Measurements from ENCODE around the gene TMEM175. TPM values are rescaled to one million over a fixed set of nuclear protein-coding genes. Genes with fewer than 3 reads are reported as not detected.

The TMEM175 gene
- total and polyA plus RNA-seq, 2 of the 13 experiments (the other 11 are each of a cell fraction or from before 2014, with no cell fraction given) = 5.1 to 9.9 TPM

DNA sequence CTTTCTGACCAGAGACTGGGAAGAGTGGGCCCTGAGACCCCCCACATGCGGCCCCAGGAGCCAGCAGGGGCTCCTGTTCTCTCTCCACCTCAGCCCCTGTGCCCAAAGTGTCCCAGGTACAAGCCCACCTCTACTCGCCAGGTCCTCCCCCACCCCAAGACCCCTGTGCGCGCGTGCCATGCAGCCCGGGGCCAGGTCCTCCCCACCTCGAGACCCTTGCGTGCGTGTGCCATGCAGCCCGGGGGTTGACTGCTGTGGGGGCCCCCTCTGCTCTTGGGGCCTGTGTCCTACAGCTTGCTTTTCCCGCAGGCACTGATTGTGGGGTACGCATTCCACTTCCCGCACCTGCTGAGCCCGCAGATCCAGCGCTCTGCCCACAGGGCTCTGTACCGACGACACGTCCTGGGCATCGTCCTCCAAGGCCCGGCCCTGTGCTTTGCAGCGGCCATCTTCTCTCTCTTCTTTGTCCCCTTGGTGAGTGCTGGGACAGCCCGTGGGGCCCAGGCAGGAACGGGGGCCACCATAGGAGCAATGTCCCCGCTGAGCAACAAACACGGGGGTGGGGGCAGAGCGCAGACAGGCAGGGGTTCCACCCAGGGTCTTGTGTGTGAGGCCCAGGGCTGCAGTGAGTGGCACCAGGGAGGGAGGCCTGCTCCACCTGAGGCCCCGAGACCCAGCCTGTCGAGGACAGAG lies 20.8 kb downstream of the TMEM175 start:
- FAIRE-seq = no peak
- no peaks in the 10 kb centered on the region for H3K36me3 ChIP-seq (replicated peaks in 1 of 2; ENCODE audit: control insufficient read depth in 1 of 2, insufficient read depth in 2 of 2, low read length in 2 of 2)

More for the DNA sequence above, 20.8 kb downstream of the TMEM175 start:
- no peak for DNase-seq (ENCODE audit: low spot score)
- ATAC-seq = no peak
- H3K4me2 ChIP-seq (ENCODE audit: low read depth, low read length) = no peak overlapping the region
- no peaks in the 10 kb centered on the region for H4K20me1 ChIP-seq (ENCODE audit: insufficient read depth, low read length)
- no peak overlapping the region for H3K27ac ChIP-seq (ENCODE audit: extremely low read length, insufficient read depth, low read length)
- no peak overlapping the region for H3K9ac ChIP-seq (ENCODE audit: insufficient read depth, low read depth, low read length)
- WGBS (ENCODE audit: low lambda C conversion rate) = 95% methylated on average over 27 of the region's 28 CpGs
- TF ChIP-seq ZMYM4 (CRISPR knock-in tag; IDR thresholded peaks at IDR 0.05) (no peak), ATF1 (CRISPR knock-in tag; IDR thresholded peaks at IDR 0.05) (no peak), ZNF331 (CRISPR knock-in tag; IDR thresholded peaks at IDR 0.05) (no peak), ZNF34 (CRISPR knock-in tag; IDR thresholded peaks at IDR 0.05; ENCODE audit: borderline replicate concordance) (no peak), ZNF441 (CRISPR knock-in tag; IDR thresholded peaks at IDR 0.05; ENCODE audit: borderline replicate concordance) (no peak), HOXD1 (CRISPR knock-in tag; IDR thresholded peaks at IDR 0.05) (no peak), ZMYM3 (CRISPR knock-in tag; IDR thresholded peaks at IDR 0.05) (no peak), ZKSCAN5 (CRISPR knock-in tag; IDR thresholded peaks at IDR 0.05) (no peak), NR2F2 (IDR thresholded peaks at IDR 0.05; ENCODE audit: borderline replicate concordance, low read depth) (no peak), KLF15 (CRISPR knock-in tag; IDR thresholded peaks at IDR 0.05; ENCODE audit: borderline replicate concordance) (no peak)
- TF ChIP-seq, protein P1, sequence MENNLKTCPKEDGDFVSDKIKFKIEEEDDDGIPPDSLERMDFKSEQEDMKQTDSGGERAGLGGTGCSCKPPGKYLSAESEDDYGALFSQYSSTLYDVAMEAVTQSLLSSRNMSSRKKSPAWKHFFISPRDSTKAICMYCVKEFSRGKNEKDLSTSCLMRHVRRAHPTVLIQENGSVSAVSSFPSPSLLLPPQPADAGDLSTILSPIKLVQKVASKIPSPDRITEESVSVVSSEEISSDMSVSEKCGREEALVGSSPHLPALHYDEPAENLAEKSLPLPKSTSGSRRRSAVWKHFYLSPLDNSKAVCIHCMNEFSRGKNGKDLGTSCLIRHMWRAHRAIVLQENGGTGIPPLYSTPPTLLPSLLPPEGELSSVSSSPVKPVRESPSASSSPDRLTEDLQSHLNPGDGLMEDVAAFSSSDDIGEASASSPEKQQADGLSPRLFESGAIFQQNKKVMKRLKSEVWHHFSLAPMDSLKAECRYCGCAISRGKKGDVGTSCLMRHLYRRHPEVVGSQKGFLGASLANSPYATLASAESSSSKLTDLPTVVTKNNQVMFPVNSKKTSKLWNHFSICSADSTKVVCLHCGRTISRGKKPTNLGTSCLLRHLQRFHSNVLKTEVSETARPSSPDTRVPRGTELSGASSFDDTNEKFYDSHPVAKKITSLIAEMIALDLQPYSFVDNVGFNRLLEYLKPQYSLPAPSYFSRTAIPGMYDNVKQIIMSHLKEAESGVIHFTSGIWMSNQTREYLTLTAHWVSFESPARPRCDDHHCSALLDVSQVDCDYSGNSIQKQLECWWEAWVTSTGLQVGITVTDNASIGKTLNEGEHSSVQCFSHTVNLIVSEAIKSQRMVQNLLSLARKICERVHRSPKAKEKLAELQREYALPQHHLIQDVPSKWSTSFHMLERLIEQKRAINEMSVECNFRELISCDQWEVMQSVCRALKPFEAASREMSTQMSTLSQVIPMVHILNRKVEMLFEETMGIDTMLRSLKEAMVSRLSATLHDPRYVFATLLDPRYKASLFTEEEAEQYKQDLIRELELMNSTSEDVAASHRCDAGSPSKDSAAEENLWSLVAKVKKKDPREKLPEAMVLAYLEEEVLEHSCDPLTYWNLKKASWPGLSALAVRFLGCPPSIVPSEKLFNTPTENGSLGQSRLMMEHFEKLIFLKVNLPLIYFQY (CRISPR knock-in tag; IDR thresholded peaks at IDR 0.05; ENCODE audit: borderline replicate concordance) = no peak
- TF ChIP-seq, protein P2, sequence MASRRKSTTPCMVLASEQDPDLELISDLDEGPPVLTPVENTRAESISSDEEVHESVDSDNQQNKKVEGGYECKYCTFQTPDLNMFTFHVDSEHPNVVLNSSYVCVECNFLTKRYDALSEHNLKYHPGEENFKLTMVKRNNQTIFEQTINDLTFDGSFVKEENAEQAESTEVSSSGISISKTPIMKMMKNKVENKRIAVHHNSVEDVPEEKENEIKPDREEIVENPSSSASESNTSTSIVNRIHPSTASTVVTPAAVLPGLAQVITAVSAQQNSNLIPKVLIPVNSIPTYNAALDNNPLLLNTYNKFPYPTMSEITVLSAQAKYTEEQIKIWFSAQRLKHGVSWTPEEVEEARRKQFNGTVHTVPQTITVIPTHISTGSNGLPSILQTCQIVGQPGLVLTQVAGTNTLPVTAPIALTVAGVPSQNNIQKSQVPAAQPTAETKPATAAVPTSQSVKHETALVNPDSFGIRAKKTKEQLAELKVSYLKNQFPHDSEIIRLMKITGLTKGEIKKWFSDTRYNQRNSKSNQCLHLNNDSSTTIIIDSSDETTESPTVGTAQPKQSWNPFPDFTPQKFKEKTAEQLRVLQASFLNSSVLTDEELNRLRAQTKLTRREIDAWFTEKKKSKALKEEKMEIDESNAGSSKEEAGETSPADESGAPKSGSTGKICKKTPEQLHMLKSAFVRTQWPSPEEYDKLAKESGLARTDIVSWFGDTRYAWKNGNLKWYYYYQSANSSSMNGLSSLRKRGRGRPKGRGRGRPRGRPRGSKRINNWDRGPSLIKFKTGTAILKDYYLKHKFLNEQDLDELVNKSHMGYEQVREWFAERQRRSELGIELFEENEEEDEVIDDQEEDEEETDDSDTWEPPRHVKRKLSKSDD (CRISPR knock-in tag; IDR thresholded peaks at IDR 0.05; ENCODE audit: low read depth) = no peak
- intact Hi-C loops (cut with micrococcal nuclease; ENCODE audit: unreplicated experiment) = no loop called here
- in situ Hi-C loops (cut with HindIII; ENCODE audit: extremely low pct_ligation_motif_present, low pct_unique_long_range_greater_than_20kb) = no loop called here
- POLR2A ChIA-PET = no interaction called here
- CTCF ChIA-PET (ENCODE audit: low intra/inter-chr PET ratio, low total read pairs) = no interaction called here
- no peaks in the 10 kb centered on the region for H3K9me3 ChIP-seq (ENCODE audit: low read length)
- no peak overlapping the region for H2AFZ ChIP-seq (ENCODE audit: low read length)
- no peaks in the 10 kb centered on the region for H3K79me2 ChIP-seq (ENCODE audit: insufficient read depth, low read length)
- BruUV-seq (replicated peaks) = no TSS peak
- H3K4me1 ChIP-seq (ENCODE audit: insufficient read depth, low read length) = peaks cover 7% of the 10 kb centered on the region; the same call in 1 of the 2 replicates
- H3K4me3 ChIP-seq (replicated peaks in 1 of 3; ENCODE audit: insufficient read depth in 1 of 3, low read depth in 2 of 3, low read length in 3 of 3) = no peak overlapping the region
- H3K27me3 ChIP-seq (ENCODE audit: control insufficient read depth in 1 of 2, insufficient read depth in 2 of 2, low read length in 2 of 2) = no peaks in the 10 kb centered on the region

All from HepG2 (cell line).